PC-3 (cell line): ENCODE data around the gene PLCD1. TPM values are rescaled to one million over a fixed set of nuclear protein-coding genes. Genes with fewer than 3 reads are reported as not detected.

ENCODE experiments used
- ATAC-seq: fragments of 200-7000 bp; cut with Tn5 transposase; 2 replicates; pipeline ENCODE4 v1.9.1; 2020; ENCODE audit warnings: mild to moderate bottlenecking, moderate library complexity
- BruUV-seq: library from RNA; stranded (reverse); fragments of 400-500 nt; replicated peaks from 2 replicates; lab custom pipeline; 2021; lab: Mats Ljungman, UMichigan
- CTCF ChIA-PET: fragments of 300-600 bp; sonication (Branson Sonifier 250); formaldehyde crosslinking; loops from one replicate; lab custom pipeline; 2022; ENCODE audit warnings: antibody characterized with exemption; lab: Charles Lee
- POLR2A ChIA-PET: fragments of 300-600 bp; sonication (Branson Sonifier 250); formaldehyde crosslinking; loops from one replicate; lab custom pipeline; 2022; ENCODE audit warnings: antibody characterized with exemption; ENCODE audit not compliant: unreplicated experiment; lab: Charles Lee
- DNase-seq: peaks from one replicate; pipeline ENCODE4 v3.0.0-alpha.2; 2015
- H2AFZ ChIP-seq: fragments of 300-600 bp; sonication (generic); 2 replicates; pipeline ENCODE4 v1.6.0; 2016; ENCODE audit warnings: antibody characterized with exemption, low read length
- H3F3A ChIP-seq: fragments of 300-600 bp; sonication (generic); one replicate; pipeline ENCODE4 v1.6.0; 2017; ENCODE audit warnings: antibody characterized with exemption, low read length, control low read depth, mild to moderate bottlenecking; ENCODE audit not compliant: unreplicated experiment
- H3K27ac ChIP-seq: fragments of 300-600 bp; sonication (generic); 2 replicates; pipeline ENCODE4 v1.5.1; 2016; ENCODE audit warnings: mild to moderate bottlenecking, low read length
- H3K27me3 ChIP-seq: fragments of 300-600 bp; sonication (generic); 2 replicates; pipeline ENCODE4 v1.6.1; 2016; ENCODE audit warnings: low read length, mixed read lengths
- H3K36me3 ChIP-seq: fragments of 300-600 bp; sonication (generic); 2 replicates; pipeline ENCODE4 v1.6.1; 2016; ENCODE audit warnings: low read depth, mixed run types, low read length, mixed read lengths
- H3K4me1 ChIP-seq: fragments of 300-600 bp; sonication (generic); 2 replicates; pipeline ENCODE4 v1.5.1; 2016; ENCODE audit warnings: low read length; ENCODE audit not compliant: insufficient read depth
- H3K4me2 ChIP-seq: fragments of 300-600 bp; sonication (generic); 2 replicates; pipeline ENCODE4 v1.6.0; 2016; ENCODE audit warnings: low read length
- H3K4me3 ChIP-seq: fragments of 300-600 bp; sonication (generic); 2 replicates; pipeline ENCODE4 v1.5.1; 2016; ENCODE audit warnings: mild to moderate bottlenecking, low read length, mixed read lengths
- H3K79me2 ChIP-seq: fragments of 300-600 bp; sonication (generic); 2 replicates; pipeline ENCODE4 v1.6.1; 2017; ENCODE audit warnings: low read length, mixed read lengths
- H3K9ac ChIP-seq: fragments of 300-600 bp; sonication (generic); 2 replicates; pipeline ENCODE4 v1.6.0; 2016; ENCODE audit warnings: mild to moderate bottlenecking, low read length
- H3K9me2 ChIP-seq: fragments of 300-600 bp; sonication (generic); replicated peaks from 2 replicates; pipeline ENCODE4 v1.6.1; 2016; ENCODE audit warnings: mixed run types, low read length, mixed read lengths
- H3K9me3 ChIP-seq: fragments of 300-600 bp; sonication (generic); 2 replicates; pipeline ENCODE4 v1.6.1; 2016; ENCODE audit warnings: low read length, mixed read lengths
- H4K20me1 ChIP-seq: fragments of 300-600 bp; sonication (generic); 2 replicates; pipeline ENCODE4 v1.6.1; 2016; ENCODE audit warnings: low read length, mixed read lengths
- CTCF ChIP-seq: fragments of 300-600 bp; sonication (generic); conservative IDR thresholded peaks from 2 replicates; pipeline ENCODE4 v1.5.1; 2017; ENCODE audit warnings: antibody characterized with exemption, low read depth, mild to moderate bottlenecking, low read length
- EZH2 ChIP-seq: fragments of 300-600 bp; sonication (generic); IDR thresholded peaks from one replicate; pipeline ENCODE4 v1.6.1; 2017; ENCODE audit warnings: antibody characterized with exemption, mild to moderate bottlenecking, low read length; ENCODE audit not compliant: unreplicated experiment
- EZH2phosphoT487 ChIP-seq: fragments of 300-600 bp; sonication (generic); IDR thresholded peaks from 2 replicates; pipeline ENCODE4 v1.6.1; 2018; ENCODE audit warnings: mild to moderate bottlenecking, antibody characterized with exemption, low read length, borderline replicate concordance
- intact Hi-C: fragments of 100-400 bp; cut with micrococcal nuclease; formaldehyde crosslinking; loops from 2 replicates; pipeline ENCODE4 v1.9.0; 2023
- total RNA-seq: library from RNA; depleted of rRNA; stranded (reverse); fragments of >200 nt; gene quantifications from 2 replicates; pipeline ENCODE4 v1.2.3, GENCODE V29; 2014

The PLCD1 gene
- total RNA-seq, 1 experiment from 2014 or later: 18.5 TPM

- TF ChIP-seq CTCF (no peak), EZH2 (no peak), EZH2phosphoT487 (no peak)
- Histone ChIP-seq H3K4me3 (no peak within 1 kb of the TSS), H3K79me2 (no peaks in the 10 kb centered on the region), H4K20me1 (no peaks in the 10 kb centered on the region), H3F3A (no peaks in the 10 kb centered on the region), H3K9ac (no peak within 1 kb of the TSS), H3K27ac (no peak within 1 kb of the TSS), H2AFZ (no peak within 1 kb of the TSS), H3K9me2 (no peaks in the 10 kb centered on the region), H3K9me3 (no peaks in the 10 kb centered on the region), H3K4me2 (no peak within 1 kb of the TSS), H3K36me3 (no peaks in the 10 kb centered on the region), H3K4me1 (no peaks in the 10 kb centered on the region), H3K27me3 (no peaks in the 10 kb centered on the region)
- ChIA-PET CTCF (no interaction called here), POLR2A (no interaction called here)
- ATAC-seq: no peak
- intact Hi-C loops: no loop called here
- no peak for DNase-seq
- BruUV-seq: no TSS peak
Measured at GRCh38 chr3:38039101-38039898, 9.9 kb upstream of the PLCD1 start, which contains the start of gene DLEC1. Gene DLEC1, plus strand, starts transcription at chr3:38039208. Its CDS starts 18 bp downstream, at chr3:38039226.

DNA sequence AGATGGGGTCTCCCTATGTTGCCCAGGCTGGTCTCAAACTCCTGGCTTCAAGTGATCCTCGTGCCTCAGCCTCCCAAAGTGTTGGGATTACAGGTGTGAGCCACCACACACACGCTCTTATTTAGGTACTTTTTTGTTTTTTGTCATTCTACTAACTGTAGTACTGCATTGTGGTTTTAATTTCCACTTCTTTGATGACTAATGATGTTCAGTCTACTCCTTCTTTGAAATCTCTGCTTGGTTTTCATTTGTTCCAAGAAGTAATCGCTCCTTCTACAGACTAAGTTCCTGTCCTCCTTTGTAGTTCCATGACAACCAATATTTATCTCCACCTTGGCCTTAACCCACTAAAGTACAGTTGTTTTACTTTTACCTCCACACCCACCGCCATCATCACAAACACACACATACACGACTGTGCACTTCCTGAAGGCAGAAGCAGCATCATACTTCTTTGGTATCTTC, 9.0 kb upstream of the PLCD1 start:
- H2AFZ ChIP-seq: no peak overlapping the region
- H4K20me1 ChIP-seq: no peaks in the 10 kb centered on the region
- no peak for DNase-seq
- H3K4me3 ChIP-seq: no peak overlapping the region
- ATAC-seq: no peak
- no peaks in the 10 kb centered on the region for H3F3A ChIP-seq
- H3K4me1 ChIP-seq: no peaks in the 10 kb centered on the region
- no peaks in the 10 kb centered on the region for H3K27me3 ChIP-seq
- POLR2A ChIA-PET: no interaction called here
- H3K79me2 ChIP-seq: no peaks in the 10 kb centered on the region
- H3K4me2 ChIP-seq: no peak overlapping the region
- BruUV-seq: no TSS peak
- H3K9ac ChIP-seq: no peak overlapping the region
- H3K9me3 ChIP-seq: no peaks in the 10 kb centered on the region
- H3K9me2 ChIP-seq: no peaks in the 10 kb centered on the region
- CTCF ChIA-PET: no interaction called here
- no peak overlapping the region for H3K27ac ChIP-seq
- intact Hi-C loops: no loop called here
- H3K36me3 ChIP-seq: no peaks in the 10 kb centered on the region
- TF ChIP-seq CTCF (no peak), EZH2phosphoT487 (no peak), EZH2 (no peak)

DNA sequence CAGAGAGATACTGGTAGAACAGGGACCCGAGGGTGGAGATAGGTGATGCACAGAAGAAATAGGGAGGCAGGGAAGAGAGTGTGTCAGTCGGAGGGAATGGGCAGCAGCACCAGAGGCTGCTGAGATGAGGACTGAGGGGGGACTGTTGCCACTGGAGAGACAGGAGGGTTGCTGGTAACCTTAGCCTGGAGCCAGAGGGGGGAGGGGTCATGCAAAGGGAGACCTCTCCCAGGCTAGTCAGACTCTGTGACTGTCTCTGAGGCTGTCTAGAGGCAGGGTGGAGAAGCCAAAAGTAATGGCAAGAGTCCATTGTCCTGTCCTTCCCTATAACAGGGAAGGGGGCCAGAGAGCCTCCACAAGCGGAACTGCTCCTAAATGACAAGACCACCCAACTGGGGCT, 7.5 kb upstream of the PLCD1 start:
- H3K4me1 ChIP-seq: peaks cover 6% of the 10 kb centered on the region
- H3K4me2 ChIP-seq: no peak overlapping the region
- H3K9me2 ChIP-seq: no peaks in the 10 kb centered on the region
- no peak overlapping the region for H3K9ac ChIP-seq
- H3F3A ChIP-seq: no peaks in the 10 kb centered on the region
- BruUV-seq: no TSS peak
- H3K36me3 ChIP-seq: no peaks in the 10 kb centered on the region
- ChIA-PET POLR2A (no interaction called here), CTCF (no interaction called here)
- intact Hi-C loops: no loop called here
- no peak overlapping the region for H3K4me3 ChIP-seq
- no peak overlapping the region for H2AFZ ChIP-seq
- no peak for TF ChIP-seq EZH2
- no peak for TF ChIP-seq CTCF
- no peak for TF ChIP-seq EZH2phosphoT487
- no peaks in the 10 kb centered on the region for H3K27me3 ChIP-seq
- ATAC-seq: no peak
- H3K27ac ChIP-seq: no peak overlapping the region
- no peak for DNase-seq
- no peaks in the 10 kb centered on the region for H4K20me1 ChIP-seq
- no peaks in the 10 kb centered on the region for H3K79me2 ChIP-seq
- no peaks in the 10 kb centered on the region for H3K9me3 ChIP-seq
